C4-2B (cell line): ENCODE measurements around the gene CPT1C.

ENCODE experiments used
- H3K27ac ChIP-seq: fragments of 450-650 bp; 2 replicates; pipeline ENCODE4 v1.5.1; 2017
- ZFX ChIP-seq: fragments of 450-650 bp; IDR thresholded peaks from 2 replicates; pipeline ENCODE4 v1.6.1; 2017
- TF ChIP-seq, protein P1 (sequence below): fragments of 450-650 bp; conservative IDR thresholded peaks from 2 replicates; pipeline ENCODE4 v1.5.1; 2017; ENCODE audit warnings: mild to moderate bottlenecking

Gene CPT1C

DNA sequence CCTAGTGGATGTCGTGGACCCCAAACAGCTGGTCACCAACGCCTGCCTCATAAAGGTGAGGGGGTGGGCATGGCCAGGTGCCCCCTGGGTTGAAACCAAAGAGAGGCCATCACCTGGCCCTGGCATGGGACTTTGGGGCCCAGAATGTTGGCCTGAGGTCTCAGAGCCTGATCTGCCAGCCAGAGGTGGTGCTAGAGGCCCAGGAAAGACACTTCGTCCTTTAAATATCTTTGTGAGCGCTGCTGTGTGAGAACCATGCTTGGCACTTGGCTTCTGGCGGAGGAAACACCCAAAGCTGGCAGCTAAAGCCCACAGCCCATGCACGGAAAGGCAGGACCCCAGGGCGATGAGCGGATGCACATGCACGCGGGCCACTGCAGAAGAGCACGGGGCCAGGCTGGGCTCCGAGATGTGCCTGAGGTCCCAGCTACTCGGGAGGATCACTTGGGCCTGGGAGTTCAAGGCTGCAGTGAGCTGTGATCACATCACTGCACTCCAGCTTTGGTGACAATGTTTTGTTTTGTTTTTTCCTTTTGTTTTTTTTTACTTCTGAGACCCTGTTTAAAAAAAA is 5.8 kb upstream of the CPT1C start:
- H3K27ac ChIP-seq = no peak overlapping the region
- no peak for TF ChIP-seq ZFX
- TF ChIP-seq, protein P1, sequence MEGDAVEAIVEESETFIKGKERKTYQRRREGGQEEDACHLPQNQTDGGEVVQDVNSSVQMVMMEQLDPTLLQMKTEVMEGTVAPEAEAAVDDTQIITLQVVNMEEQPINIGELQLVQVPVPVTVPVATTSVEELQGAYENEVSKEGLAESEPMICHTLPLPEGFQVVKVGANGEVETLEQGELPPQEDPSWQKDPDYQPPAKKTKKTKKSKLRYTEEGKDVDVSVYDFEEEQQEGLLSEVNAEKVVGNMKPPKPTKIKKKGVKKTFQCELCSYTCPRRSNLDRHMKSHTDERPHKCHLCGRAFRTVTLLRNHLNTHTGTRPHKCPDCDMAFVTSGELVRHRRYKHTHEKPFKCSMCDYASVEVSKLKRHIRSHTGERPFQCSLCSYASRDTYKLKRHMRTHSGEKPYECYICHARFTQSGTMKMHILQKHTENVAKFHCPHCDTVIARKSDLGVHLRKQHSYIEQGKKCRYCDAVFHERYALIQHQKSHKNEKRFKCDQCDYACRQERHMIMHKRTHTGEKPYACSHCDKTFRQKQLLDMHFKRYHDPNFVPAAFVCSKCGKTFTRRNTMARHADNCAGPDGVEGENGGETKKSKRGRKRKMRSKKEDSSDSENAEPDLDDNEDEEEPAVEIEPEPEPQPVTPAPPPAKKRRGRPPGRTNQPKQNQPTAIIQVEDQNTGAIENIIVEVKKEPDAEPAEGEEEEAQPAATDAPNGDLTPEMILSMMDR = no peak; the same call in 1 of the 2 replicates

DNA sequence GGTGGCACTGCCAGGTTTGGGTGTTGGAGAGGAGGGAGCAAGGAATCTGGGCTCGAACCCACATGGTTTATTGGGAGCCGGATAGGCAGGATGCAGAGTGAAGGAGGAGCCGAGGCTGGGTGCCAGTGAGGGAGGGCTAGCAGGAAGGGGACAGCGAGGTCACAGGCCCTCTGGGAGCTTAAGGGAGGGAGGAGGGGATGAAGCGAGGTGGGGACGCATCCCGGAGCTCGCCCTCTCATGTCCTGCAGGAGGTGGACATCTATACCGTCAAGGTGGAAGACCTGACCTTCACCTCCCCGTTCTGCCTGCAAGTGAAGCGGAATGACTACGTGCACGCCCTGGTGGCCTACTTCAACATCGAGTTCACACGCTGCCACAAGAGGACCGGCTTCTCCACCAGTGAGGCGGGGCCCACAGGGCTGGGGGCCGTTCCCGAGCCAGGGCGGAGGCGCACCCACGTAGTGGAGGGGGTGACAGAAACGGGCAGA is 5.0 kb upstream of the CPT1C start:
- H3K27ac ChIP-seq = no peak overlapping the region
- TF ChIP-seq, protein P1 = no peak

DNA sequence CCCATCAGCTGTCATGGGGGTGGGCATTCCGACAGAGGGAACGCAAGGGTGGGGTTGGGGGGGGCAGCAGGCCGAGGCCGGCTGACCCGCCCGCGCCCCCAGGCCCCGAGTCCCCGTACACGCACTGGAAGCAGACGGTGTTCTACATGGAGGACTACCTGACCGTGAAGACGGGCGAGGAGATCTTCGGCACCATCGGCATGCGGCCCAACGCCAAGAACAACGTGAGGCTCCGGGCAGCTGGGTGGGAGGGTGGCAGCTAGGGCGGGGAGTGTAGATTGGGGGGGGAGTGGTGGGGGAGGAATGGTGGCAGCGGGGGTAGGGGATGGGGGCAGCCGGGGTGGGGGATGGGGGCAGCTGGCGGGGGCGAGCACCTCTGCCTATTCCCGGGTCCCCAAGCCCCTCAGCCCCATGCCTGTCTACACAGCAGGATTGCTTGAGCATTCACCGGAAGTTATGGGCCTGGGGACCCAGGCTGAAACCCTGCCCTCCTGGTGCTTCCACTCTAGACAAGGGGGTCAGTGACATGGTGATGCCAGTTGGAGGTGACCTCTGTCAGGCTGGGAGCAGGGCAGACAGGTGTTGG is 4.3 kb upstream of the CPT1C start:
- H3K27ac ChIP-seq = no peak overlapping the region
- TF ChIP-seq ZFX = no peak
- TF ChIP-seq, protein P1 = no peak

DNA sequence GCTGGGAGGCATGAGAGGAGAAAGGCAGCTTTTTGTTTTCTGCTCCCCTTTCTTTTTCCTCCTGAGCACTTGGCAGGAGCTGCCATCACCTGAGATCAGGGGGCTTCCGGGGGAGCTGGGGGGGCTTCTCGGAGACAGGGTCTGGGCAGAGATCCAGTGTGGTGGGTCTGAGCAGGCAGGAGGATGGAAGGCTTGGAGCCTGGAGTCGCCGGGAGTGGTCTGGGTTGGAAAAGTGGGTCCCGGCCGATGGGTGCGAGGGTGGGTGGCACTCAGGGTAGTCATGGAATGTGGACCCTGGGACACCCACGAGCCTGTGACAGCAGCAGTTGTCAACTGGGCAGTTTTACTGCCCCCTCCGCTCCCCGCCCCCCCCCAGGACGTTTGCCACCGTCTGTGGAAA is 3.8 kb upstream of the CPT1C start:
- no peak overlapping the region for H3K27ac ChIP-seq
- TF ChIP-seq, protein P1 = no peak
- TF ChIP-seq ZFX = no peak

DNA sequence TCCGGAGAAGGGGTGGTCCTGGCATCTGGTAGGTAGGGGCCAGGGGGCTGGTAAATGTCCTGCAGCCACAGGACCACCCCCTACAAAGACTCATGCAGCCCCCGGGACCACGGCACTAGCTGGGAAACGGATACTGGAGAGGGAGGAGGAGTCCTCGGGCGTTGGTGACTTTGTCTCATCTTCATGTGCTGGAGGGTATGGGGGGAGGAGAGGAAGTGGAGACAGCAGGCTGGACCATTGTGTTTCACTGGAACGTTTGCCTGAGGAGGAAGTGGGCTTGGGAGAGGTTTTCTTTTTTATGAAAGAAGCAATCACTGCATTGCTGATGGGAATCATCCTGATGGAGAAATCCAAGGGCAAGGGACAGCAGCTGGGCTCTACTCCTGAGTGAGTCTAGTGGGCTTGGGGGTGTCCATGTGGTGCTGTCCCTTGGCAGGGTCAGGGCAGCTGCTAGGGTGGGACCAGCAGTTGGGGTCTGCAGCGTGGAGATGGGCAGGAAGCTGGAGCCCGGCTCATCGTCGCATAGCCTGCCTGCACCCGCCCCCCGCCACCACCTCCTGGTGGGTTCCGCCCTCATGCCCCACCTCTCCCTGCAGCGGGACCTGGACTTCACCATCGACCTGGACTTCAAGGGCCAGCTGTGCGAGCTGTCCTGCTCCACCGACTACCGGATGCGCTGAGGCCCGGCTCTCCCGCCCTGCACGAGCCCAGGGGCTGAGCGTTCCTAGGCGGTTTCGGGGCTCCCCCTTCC is 3.2 kb upstream of the CPT1C start:
- TF ChIP-seq, protein P1 = no peak
- no peak for TF ChIP-seq ZFX
- H3K27ac ChIP-seq = no peak overlapping the region

DNA sequence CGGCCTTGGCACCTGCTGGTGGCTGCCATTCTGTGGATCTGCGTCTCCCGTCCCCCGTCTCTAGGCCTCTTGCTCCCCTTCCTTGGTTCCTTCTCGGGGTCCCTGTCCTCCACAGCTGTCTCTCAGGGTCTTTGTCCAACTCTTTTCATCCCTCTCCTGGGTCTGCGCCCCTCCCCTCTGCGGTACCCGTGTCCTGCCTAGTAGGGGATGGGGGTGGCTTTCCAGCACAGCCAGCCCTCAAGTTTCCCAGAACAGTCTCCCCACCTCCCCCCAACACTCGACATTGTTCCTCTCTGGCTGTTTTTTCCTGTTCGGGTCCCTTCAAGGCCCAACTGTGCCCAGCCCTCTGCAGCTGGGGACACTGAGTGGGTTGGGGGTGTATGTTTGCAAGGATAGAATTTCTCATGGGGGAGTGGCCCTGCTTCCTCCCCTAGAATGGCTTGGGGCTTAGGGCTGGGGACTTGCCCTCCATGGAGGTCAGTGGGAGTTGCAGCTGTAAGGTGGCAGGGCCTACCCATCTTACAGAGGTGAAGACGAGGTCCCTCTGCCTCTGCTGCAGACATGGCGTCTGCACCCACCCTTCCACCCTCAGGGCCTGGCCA is 2.3 kb upstream of the CPT1C start:
- TF ChIP-seq, protein P1 = no peak
- no peak for TF ChIP-seq ZFX
- no peak overlapping the region for H3K27ac ChIP-seq
